ENCODE measurements around the gene MTOR. TPM values are rescaled to one million over a fixed set of nuclear protein-coding genes. Genes with fewer than 3 reads are reported as not detected.

Gene MTOR
- total RNA-seq = 36.4 and 103 TPM in 2 replicates

DNA sequence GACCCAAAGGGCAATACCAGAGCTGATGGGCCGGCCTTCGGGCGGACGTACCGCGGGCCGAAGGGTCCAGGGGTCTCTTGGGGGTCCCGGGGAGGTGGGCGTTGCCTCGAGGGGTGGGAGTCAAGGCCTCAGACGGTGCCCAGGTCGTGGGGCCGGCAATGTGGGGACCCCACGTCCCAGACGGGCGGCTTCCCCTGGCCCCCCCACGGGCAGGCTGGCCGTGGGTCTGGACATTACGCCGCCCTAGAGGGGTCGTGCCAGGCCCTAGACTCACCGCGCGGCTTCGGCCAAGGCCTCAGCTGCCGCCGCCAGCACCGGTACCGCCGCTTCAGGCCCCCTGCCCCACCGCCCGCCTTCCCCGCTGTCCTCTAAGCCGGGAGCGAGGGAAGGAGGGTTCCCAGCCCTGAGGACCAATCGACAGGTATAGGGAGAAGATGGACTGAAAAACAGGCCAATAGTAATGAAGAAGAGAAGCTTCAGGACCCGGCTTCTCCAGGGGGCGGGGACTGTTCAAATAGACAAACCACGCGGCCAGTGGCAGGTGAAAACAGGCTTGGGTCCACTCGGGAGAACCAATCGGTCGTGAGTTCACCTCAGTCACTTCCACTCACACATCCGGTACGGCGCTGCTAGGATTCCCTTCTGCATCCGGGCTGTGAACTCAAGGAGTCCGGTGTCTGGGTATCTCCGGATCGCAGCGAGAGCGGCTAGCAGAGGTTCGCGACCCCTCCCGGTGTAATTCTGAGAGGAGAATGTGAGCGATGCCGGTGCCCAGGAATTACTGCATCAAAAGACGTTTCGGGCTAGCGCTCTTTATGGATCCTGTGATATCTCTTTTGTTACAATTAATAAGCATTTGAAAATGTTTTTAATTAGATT is at the start of gene MTOR:
TSS of gene MTOR (minus strand) at position 381 of the 879 bp plus-strand sequence. CDS start 3,142 bp downstream, outside the sequence.

DNA sequence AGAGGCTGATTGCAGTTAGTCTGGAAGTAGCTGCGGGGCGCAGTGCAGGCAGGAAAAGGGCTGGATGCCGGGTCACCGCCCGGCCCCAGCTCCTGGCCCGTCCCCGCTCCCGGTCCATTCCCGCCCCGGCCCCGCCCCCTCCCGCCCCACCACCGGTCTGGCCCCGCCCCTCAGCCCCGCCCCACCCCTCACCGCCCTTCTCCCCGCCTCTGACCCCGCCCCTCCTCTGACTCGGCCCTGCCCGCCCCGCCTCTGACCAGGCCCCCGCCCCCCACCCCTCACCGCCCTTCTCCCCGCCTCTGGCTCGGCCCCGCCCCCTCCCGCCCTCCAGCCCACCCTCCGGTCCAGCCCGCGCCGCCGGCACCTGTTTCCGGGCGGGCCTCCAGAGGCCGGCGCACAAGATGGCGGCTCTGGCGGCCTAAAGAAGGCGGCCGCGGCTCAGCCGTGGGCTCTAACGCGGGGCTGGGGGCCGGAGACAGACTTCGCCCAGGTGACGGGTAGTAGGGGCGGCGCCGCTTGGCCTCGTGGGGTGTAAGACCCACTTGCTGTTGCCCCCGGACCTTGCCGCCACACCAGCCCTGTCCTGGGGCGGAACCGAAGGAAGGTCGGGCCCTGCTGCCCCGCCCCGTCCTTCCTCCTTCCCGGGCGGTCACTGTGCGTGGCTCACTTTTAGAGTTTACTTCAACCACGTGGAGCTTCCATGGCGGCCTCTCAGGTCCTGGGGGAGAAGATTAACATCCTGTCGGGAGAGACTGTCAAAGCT is 10.7 kb upstream of the MTOR start, which contains the start of gene UBIAD1:
TSS of gene UBIAD1 (plus strand) at position 367 of the 763 bp plus-strand sequence. CDS start at position 701, 334 bp downstream.

DNA sequence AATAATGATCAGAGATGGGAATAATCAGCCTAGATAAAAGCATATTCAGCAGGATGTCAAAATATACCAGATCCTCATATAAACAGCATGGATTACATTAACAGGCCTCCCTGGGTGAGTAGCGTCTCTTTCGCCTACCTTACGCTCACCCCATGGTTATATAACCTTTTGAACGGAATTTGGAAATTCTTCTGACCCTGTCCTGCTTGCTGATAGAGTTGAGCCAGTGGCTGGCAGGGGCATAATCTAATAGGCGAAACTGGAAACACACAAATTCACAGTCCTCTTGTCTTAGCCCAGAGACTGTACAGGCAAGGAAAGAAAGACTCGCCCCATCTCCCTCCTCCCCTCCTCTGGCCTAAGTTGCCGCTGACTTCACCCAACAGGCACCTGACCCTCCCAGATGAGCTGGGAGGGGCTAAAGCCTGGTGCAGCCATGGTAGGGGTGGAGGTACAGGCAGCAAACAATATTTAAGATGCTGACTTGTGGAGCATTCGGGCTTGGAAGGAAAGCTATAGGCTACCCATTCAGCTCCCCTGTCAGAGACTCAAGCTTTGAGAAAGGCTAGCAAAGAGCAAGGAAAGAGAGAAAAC is 73.4 kb downstream of the MTOR start, which contains the start of gene ANGPTL7:
TSS of gene ANGPTL7 (plus strand) at position 498 of the 594 bp plus-strand sequence. CDS start 225 bp downstream, outside the sequence.

DNA sequence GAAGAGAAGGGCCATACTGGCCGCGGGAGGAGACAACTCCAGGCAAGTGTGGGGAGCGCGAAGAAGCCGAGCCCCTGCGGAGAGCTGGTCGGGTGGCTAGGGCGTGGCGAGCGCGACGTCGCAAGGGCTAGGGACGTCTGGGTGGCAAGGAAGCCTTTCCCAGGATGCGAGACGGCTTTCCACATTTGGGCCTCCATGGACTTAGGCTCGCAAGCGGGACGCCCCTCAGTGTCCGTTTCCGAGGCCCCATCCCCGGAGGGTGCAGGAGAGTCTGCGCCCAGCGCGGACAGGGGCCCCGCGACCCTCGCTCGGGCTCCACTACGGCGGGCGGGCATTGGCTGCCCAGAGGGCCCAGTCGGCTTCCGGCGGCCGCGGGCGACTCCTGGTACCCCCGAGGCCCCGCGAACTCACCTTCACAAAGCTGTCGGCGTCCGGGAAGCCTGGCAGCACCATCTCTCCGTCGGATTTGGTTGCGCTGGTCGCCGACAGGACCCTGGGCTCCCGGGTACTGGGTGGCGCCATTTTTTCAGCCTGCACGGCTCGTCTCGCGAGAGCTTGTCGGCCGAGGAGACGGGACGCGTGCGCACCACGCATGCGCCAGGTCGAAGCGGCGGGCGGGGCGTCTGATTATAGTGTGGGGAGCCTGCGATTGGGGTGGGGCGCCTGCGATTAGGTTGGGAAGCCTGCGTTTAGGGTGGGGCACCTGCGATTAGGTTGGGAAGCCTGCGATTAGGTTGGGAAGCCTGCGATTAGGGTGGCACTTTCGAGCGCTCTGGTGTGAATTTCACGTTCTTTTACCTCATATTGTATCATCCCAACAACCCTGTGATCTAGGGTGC is 162.8 kb downstream of the MTOR start, which contains the start of gene EXOSC10:
TSS of gene EXOSC10 (minus strand) at position 560 of the 839 bp plus-strand sequence. CDS start at position 522, 38 bp downstream.

DNA sequence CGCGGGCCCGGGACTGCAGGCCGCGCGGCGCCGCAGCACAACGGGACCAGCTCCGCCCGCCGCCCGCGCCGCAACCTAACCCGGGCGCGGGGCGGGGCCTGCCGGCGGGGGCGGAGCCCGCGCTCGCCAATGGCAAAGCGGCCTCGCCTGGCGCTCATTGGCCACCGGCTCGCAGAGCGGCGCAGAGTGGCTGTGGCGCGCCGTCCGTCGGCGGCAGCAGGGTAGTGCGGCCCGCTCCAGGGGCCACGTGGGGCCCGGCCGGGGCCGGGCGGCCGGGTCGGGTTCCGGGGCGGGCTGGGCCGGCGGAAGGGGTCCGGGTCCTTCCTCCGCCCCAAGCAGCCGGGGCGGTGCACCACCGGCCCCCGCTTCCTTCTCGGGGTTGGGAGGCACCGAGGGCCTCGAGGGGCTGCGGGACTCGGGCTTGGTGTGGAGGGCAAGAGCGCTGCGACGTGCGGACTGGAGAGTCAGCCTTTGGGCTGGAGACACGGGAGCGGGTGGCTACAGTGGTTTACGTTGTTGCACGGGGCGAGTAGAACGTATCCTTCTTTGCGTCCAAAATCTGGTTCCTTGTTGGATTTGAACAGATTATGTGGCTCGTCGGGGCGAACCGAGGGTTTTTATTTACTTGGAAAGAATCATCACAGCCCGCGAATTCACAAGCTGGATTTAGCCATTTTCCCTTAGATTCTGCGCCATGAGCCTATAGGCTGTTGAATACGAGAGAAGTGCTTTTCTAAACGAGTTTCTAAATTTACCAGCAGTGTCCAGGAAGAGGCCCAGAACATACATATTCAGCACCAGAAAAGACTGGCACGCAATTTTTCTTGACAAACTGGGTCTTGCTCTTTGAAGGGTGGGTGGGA is 202.2 kb downstream of the MTOR start, which contains the start of gene SRM:
TSS of gene SRM (minus strand) at position 51 of the 863 bp plus-strand sequence. CDS start 75 bp downstream, outside the sequence.

Other genes with a start within 250 kb of the MTOR start
- 71.1 and 128 TPM in 2 replicates for gene TARDBP, start 249.9 kb downstream of the MTOR start, total RNA-seq
- not detected in 2 replicates for gene MASP2, start 215.3 kb downstream of the MTOR start, total RNA-seq
- gene SRM, start 202.5 kb downstream of the MTOR start, total RNA-seq = 10.4 and 24.3 TPM in 2 replicates
- gene EXOSC10, start 162.7 kb downstream of the MTOR start, total RNA-seq = 42.3 and 72.1 TPM in 2 replicates
- 0.16 TPM in 1 of 2 replicates, not detected in the other for gene ANGPTL7, start 73.2 kb downstream of the MTOR start, total RNA-seq
- gene UBIAD1, start 10.6 kb upstream of the MTOR start, total RNA-seq = 6.5 and 22.2 TPM in 2 replicates
- under 0.01 and 0.06 TPM in 2 replicates for gene DISP3, start 216.6 kb upstream of the MTOR start, total RNA-seq

All from bladder microvascular endothelial cell (primary cell).